Upper lobe of left lung (tissue), 4 donors: ENCODE measurements around the gene ANO2.

Source experiments
- EP300 ChIP-seq, 4 donors: sonication (generic); formaldehyde crosslinking; IDR thresholded peaks; one replicate each; pipeline ENCODE4 v1.5.1; 2017; ENCODE audit warnings: antibody characterized with exemption in 4 of 4, control low read depth in 2 of 4
- POLR2A ChIP-seq, 4 donors: fragments of 450-650 bp; IDR thresholded peaks; one replicate each; pipeline ENCODE4 v1.5.1; 2016 to 2017; ENCODE audit warnings: antibody characterized with exemption in 4 of 4, mild to moderate bottlenecking in 2 of 4

DNA sequence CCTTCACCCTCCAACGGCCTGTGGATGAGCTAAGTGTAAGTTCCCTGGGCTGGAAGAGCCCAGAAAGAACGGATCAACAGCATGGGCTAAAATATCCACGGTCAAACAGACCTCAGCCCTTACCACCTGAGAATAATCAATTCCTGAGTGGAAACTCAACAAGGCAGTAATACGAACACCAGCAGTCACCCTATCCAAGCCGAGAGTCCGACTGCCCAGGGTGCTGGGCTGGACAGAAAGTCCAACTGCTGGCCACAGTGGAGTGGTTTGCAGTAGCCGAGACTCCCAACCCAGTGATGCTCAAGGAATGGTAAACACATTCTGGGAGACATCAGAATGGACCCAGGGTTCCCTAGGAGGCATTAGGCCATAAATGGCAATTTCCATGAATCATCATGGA lies 36.8 kb downstream of the ANO2 start:
- TF ChIP-seq EP300 (IDR thresholded peaks at IDR 0.05) (no peak), POLR2A (IDR thresholded peaks at IDR 0.05) (no peak)
